HG03342 (cell line): ENCODE results near the gene RBM20.
"Not testable (repeated sequence)": the region's sequence is repeated elsewhere in the genome, so short reads cannot be mapped to it uniquely, and the experiment has no call there.

Source experiments
- ATAC-seq: cut with Tn5 transposase; IDR thresholded peaks from one replicate; pipeline ENCODE4 v1.9.1; 2021; ENCODE audit warnings: mild to moderate bottlenecking, moderate library complexity; ENCODE audit not compliant: unreplicated experiment

Gene RBM20

GRCh38 chr10:110700947-110701616 is 56.9 kb downstream of the RBM20 start:
- ATAC-seq = no peak

- ATAC-seq = no peak
Observed at GRCh38 chr10:110701617-110701971, 57.5 kb downstream of the RBM20 start.

GRCh38 chr10:110704070-110704469 is 59.9 kb downstream of the RBM20 start:
- ATAC-seq = no peak

GRCh38 chr10:110704906-110705476 is 60.9 kb downstream of the RBM20 start:
- no peak for ATAC-seq

- not testable (repeated sequence) for ATAC-seq
Observed at GRCh38 chr10:110705596-110705995, 61.5 kb downstream of the RBM20 start.

GRCh38 chr10:110706690-110707098 is 62.6 kb downstream of the RBM20 start:
- no peak for ATAC-seq

GRCh38 chr10:110708776-110709443 is 64.8 kb downstream of the RBM20 start:
- ATAC-seq = no peak

- ATAC-seq = no peak
Observed at GRCh38 chr10:110709444-110709828, 65.3 kb downstream of the RBM20 start.

- no peak for ATAC-seq
Observed at GRCh38 chr10:110709964-110710587, 65.9 kb downstream of the RBM20 start.

- ATAC-seq = no peak
Observed at GRCh38 chr10:110710621-110711020, 66.5 kb downstream of the RBM20 start.

- no peak for ATAC-seq
Observed at GRCh38 chr10:110711382-110711781, 67.2 kb downstream of the RBM20 start.

GRCh38 chr10:110714356-110714755 is 70.2 kb downstream of the RBM20 start:
- ATAC-seq = no peak

GRCh38 chr10:110717781-110718589 is 73.8 kb downstream of the RBM20 start:
- ATAC-seq = peak; percentile 54

GRCh38 chr10:110721406-110722038 is 77.4 kb downstream of the RBM20 start:
- ATAC-seq = no peak

GRCh38 chr10:110723224-110723891 is 79.2 kb downstream of the RBM20 start:
- peak; percentile 55 for ATAC-seq

GRCh38 chr10:110724116-110724921 is 80.2 kb downstream of the RBM20 start:
- peak; percentile 68 for ATAC-seq

GRCh38 chr10:110724937-110725336 is 80.8 kb downstream of the RBM20 start:
- ATAC-seq = no peak

- no peak for ATAC-seq
Observed at GRCh38 chr10:110725801-110726630, 81.9 kb downstream of the RBM20 start.
